HG03103 (cell line): ENCODE data around the gene TMPRSS4.

Source experiments
- ATAC-seq: cut with Tn5 transposase; IDR thresholded peaks from one replicate; pipeline ENCODE4 v1.9.1; 2021; ENCODE audit warnings: low read depth; ENCODE audit not compliant: unreplicated experiment

The TMPRSS4 gene

DNA sequence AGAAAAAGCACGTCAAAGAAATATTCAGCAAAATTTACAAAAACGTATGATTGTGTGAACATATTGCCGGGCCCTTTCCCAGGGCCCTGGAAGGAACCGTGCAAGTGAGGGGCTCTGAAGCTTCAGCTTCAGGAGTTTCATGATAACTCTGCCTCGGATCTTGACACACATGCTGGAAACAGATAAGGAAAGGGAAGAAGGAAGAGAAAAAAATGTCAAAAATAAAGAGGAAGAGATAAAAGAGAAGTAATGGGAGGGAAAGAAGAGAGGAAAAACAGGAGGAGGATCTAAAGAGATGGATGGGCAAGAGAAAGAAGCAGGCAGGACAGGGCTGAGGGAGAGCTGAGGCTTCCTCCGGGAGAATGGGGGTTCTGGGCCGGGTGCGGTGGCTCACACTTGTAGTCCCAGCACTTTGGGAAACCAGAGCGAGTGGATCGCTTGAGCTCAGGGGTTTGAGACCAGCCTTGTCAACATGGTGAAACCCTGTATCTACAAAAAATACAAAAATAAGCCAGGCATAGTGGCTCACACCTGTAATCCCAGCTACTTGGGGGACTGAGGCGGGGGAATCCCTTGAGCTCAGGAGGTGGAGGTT lies 2.7 kb upstream of the TMPRSS4 start:
- no peak for ATAC-seq

DNA sequence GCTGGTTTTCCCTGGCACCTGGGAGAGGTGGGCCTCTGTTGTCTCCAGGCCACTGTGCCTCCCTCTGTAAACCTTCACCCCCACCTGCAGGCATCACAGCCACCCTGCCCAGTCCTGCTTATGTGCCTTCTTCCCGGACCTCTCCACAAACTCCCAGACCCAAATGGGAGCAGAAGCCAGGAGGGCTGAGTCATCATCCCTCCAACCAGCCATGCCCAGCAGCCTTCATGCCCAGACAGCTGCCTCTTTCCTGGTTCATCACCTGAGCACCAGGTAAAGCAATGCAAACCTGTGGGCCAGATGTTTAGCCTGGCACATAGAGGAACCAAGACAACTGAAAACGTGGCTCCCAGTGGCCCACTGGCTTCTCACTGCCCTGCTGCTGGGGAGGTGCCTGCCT lies 2.1 kb upstream of the TMPRSS4 start:
- ATAC-seq, result no peak

GRCh38 chr11:118078911-118079411 lies 2.1 kb downstream of the TMPRSS4 start:
- ATAC-seq, result no peak

- ATAC-seq, result no peak
Observed at GRCh38 chr11:118079491-118079890, 2.6 kb downstream of the TMPRSS4 start.

GRCh38 chr11:118080296-118080695 lies 3.4 kb downstream of the TMPRSS4 start:
- no peak for ATAC-seq

GRCh38 chr11:118081241-118081958 lies 4.5 kb downstream of the TMPRSS4 start:
- ATAC-seq, result no peak

DNA sequence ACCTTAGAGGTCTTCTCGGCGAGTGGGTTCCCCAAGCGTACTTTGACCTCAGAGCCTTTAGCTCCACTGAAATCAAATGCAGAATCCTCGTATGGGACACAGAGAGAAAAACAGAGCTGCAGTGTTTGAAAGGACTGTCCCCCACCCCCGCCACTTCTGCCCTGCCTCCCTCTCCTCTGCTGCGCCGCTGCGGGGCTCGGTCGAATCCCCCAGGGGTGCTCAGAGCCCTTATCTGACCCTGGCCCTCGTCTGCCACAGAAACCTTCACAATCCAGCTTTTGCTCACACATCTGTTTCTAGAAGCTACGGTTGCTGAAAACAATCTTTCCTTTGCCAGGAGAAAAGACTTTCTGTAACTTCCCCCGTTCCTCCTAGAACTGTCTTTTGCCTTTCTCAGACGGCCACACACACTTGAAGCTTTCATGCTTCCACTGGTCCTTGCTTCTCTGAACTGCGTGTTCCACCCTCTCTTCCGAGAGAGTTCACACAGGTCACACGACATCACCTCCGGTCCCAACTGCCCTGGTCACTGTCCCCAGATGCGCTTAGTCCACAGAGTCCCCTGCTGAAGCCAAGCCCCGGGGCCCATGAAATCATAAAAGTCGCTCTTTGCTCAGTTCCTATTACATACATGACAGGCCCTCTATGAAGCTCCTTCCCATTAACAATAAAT lies 6.1 kb downstream of the TMPRSS4 start:
- ATAC-seq, result no peak

DNA sequence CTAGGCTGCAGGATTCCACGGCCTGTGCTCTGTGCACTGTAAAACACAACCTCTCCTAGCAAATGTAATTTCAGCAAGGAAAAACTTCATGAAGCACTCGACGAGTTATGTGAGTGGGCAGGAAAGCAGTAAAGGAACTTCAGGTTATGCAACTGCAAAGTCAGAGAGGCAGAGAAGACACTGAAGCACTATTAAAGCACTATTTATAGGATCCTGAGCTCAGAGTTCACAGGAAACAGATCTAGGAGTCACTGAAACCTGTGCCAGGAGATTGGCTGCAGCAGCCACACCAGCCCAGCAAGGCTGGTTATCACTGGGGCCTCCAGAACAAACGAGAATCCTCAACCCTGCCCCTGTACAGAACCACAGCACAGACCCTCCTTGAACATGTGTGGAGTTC lies 7.4 kb downstream of the TMPRSS4 start:
- no peak for ATAC-seq

- no peak for ATAC-seq
Observed at GRCh38 chr11:118084656-118085055, 7.8 kb downstream of the TMPRSS4 start.

DNA sequence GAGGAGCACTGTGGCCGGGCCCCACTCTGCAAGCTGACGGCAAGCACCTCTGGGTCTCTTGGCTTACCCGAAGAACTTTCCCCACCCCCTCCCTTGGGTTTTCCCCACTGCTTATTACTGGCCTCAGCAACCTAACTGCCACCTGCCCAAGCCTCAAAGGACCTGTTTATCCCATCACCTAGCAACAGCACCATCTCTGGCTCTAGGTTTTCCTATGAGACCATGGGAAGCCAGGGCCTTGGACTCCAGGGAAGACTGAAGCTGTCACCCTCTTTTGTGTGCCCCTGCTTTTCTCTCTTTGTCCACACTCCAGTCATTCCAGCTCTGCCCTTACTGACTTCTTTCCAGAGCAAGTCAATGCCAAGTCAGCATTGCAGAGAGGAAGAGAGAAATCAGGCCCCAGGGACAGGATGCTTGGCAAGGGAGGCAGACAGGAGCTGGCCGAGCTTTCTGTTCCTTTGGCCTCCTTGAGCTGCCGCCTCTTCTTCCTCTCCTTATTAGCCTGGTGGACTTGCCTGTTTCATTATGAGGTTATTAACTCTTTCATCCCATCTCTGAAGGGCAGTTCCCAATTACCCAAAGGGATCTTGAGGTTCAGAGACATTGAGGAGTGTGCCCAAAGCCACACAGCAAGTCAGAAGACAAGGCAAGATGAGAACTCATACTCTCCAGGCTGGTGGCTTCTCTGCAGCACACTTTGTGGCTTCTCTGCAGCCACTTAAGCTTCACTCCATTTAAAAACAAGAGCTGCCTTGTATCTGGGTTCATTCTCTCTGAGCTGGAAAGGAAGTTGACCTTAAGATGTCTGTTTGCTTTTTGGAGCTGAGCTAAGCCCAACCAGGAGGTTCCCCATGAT lies 10.3 kb downstream of the TMPRSS4 start, which contains the start of gene SMIM35:
Gene SMIM35 (minus strand): TSS at position 51 of the 856 bp plus-strand sequence. CDS start 206 bp downstream, outside the sequence.
- no peak for ATAC-seq

- ATAC-seq, result no peak
Observed at GRCh38 chr11:118087931-118088330, 11.1 kb downstream of the TMPRSS4 start.

- no peak for ATAC-seq
Observed at GRCh38 chr11:118088531-118088930, 11.7 kb downstream of the TMPRSS4 start.

- no peak for ATAC-seq
Observed at GRCh38 chr11:118090545-118091162, 13.8 kb downstream of the TMPRSS4 start.

DNA sequence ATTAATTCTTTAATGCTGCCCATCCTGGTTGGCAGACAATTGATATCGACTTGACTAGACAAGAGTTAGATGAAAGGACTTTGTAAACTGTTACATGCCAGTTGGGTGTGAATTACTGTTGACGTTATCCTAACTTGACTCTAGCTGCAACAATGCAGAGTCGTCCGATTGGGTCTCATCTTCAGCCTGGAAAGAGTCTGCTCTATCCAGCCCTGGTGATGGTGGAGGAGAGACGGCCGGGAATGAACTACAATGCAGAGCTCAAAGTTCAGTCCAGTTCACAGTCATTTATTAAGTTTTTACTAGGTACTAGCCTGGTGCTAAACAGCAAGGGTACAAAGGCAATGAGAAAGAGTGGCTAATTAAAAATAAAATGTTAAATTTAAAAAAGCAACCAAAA lies 14.8 kb downstream of the TMPRSS4 start:
- ATAC-seq, result no peak

GRCh38 chr11:118092907-118093571 lies 16.2 kb downstream of the TMPRSS4 start:
- ATAC-seq, result no peak

DNA sequence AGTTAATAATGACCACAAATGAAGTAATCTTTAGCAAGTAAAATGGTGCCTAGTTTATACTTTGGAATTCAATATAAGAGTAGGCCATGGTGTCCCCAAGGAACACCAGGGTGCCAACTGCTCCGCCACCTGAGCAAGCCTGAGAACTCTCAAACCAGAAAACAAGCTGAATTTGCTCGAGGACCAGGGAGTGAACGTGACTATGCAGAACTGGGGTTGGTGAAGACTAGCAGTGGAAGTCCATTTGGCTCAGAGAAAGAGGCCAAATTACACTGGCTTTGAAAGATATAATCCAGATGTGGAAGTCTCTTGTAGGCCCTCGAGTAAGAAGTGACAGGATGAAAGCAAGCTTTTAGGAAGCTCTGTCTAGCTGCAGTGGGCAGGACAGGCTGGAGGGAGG lies 18.6 kb downstream of the TMPRSS4 start:
- no peak for ATAC-seq

GRCh38 chr11:118095967-118096367 lies 19.1 kb downstream of the TMPRSS4 start:
- no peak for ATAC-seq

- no peak for ATAC-seq
Observed at GRCh38 chr11:118098996-118099837, 22.3 kb downstream of the TMPRSS4 start.
